Measurements from ENCODE around the gene ZFR2. TPM values are rescaled to one million over a fixed set of nuclear protein-coding genes. Genes with fewer than 3 reads are reported as not detected.

Gene ZFR2
- total RNA-seq, result under 1 TPM in 1 of 3 donors, not detected in 2; 0.66 TPM
- long read RNA-seq, donor 1, result 0 reads
- long read RNA-seq, donor 2, result 0 reads

GRCh38 chr19:3868770-3869456 lies at the start of gene ZFR2:
Gene ZFR2, minus strand, starts transcription at chr19:3869038. Its CDS starts 21 bp downstream, at chr19:3869017.
- Histone ChIP-seq H3K4me1 (ENCODE audit: low read depth) (no peaks in the 10 kb centered on the region), H3K9me3 (no peaks in the 10 kb centered on the region), H3K4me3 (no peak within 1 kb of the TSS), H3K36me3 (ENCODE audit: low read depth) (no peaks in the 10 kb centered on the region)
- DNase-seq, result no peak
- no peak for TF ChIP-seq CTCF (IDR thresholded peaks at IDR 0.05)
- intact Hi-C loops (cut with DNase I, micrococcal nuclease), result no loop called here
- ATAC-seq, result no peak

GRCh38 chr19:3916033-3916432 lies 47.2 kb upstream of the ZFR2 start:
- no peak for TF ChIP-seq CTCF (IDR thresholded peaks at IDR 0.05)
- DNase-seq (no peak), ATAC-seq (no peak)
- intact Hi-C loops (cut with DNase I, micrococcal nuclease), result no loop called here
- H3K4me1 ChIP-seq (ENCODE audit: low read depth), result no peaks in the 10 kb centered on the region
- H3K9me3 ChIP-seq, result peaks cover 8% of the 10 kb centered on the region
- no peaks in the 10 kb centered on the region for H3K36me3 ChIP-seq (ENCODE audit: low read depth)
- no peak overlapping the region for H3K4me3 ChIP-seq

GRCh38 chr19:3914199-3914598 lies 45.4 kb upstream of the ZFR2 start:
- H3K4me1 ChIP-seq (ENCODE audit: low read depth), result no peaks in the 10 kb centered on the region
- TF ChIP-seq CTCF (IDR thresholded peaks at IDR 0.05), result no peak
- H3K36me3 ChIP-seq (ENCODE audit: low read depth), result no peaks in the 10 kb centered on the region
- no peak for DNase-seq
- ATAC-seq, result no peak
- H3K4me3 ChIP-seq, result no peak overlapping the region
- intact Hi-C loops (cut with DNase I, micrococcal nuclease), result no loop called here
- peaks cover 11% of the 10 kb centered on the region for H3K9me3 ChIP-seq

- intact Hi-C loops (cut with DNase I, micrococcal nuclease), result no loop called here
- Histone ChIP-seq H3K4me3 (no peak overlapping the region), H3K9me3 (peaks cover 8% of the 10 kb centered on the region), H3K4me1 (ENCODE audit: low read depth) (no peaks in the 10 kb centered on the region), H3K36me3 (ENCODE audit: low read depth) (no peaks in the 10 kb centered on the region)
- no peak for TF ChIP-seq CTCF (IDR thresholded peaks at IDR 0.05)
- ATAC-seq, result no peak
- DNase-seq, result no peak
Observed at GRCh38 chr19:3910105-3910504, 41.3 kb upstream of the ZFR2 start.

GRCh38 chr19:3908266-3909054 lies 39.6 kb upstream of the ZFR2 start:
- intact Hi-C loops (cut with DNase I, micrococcal nuclease), result no loop called here

More at GRCh38 chr19:3908266-3909054, 39.6 kb upstream of the ZFR2 start:
- TF ChIP-seq CTCF (IDR thresholded peaks at IDR 0.05), result no peak
- Histone ChIP-seq H3K4me1 (ENCODE audit: low read depth) (no peaks in the 10 kb centered on the region), H3K9me3 (peaks cover 8% of the 10 kb centered on the region), H3K4me3 (no peak overlapping the region), H3K36me3 (ENCODE audit: low read depth) (no peaks in the 10 kb centered on the region)
- ATAC-seq (no peak), DNase-seq (no peak)
